Measurements from ENCODE around the gene KCNQ5. TPM values are rescaled to one million over a fixed set of nuclear protein-coding genes. Genes with fewer than 3 reads are reported as not detected.

KCNQ5 gene
- total RNA-seq, 4 donors from 2014 or later = 0.14 to 1.2 (median 0.48) TPM; not detected in 1

GRCh38 chr6:73050706-73051105, 428.8 kb downstream of the KCNQ5 start:
- Histone ChIP-seq H3K36me3 (no peaks in the 10 kb centered on the region), H3K4me3 (no peak overlapping the region), H3K27ac (no peak overlapping the region), H3K27me3 (no peaks in the 10 kb centered on the region), H3K4me1 (no peaks in the 10 kb centered on the region), H3K9me3 (no peaks in the 10 kb centered on the region)
- no peak for DNase-seq
- in situ Hi-C loops (cut with MboI; ENCODE audit: low pct_ligation_motif_present in 1 of 4, low pct_unique_long_range_greater_than_20kb in 1 of 4, low sequenced_read_pairs in 3 of 4) = no loop called here
- WGBS, 2 donors (ENCODE audit: low coverage in 1 of 2) = 77% methylated on average over 1 of the region's 1 CpG; no CpG with 5 or more reads in 1 of the 2 donors
- TF ChIP-seq EP300 (IDR thresholded peaks at IDR 0.05; ENCODE audit: low read depth) = no peak
- TF ChIP-seq, protein P1, sequence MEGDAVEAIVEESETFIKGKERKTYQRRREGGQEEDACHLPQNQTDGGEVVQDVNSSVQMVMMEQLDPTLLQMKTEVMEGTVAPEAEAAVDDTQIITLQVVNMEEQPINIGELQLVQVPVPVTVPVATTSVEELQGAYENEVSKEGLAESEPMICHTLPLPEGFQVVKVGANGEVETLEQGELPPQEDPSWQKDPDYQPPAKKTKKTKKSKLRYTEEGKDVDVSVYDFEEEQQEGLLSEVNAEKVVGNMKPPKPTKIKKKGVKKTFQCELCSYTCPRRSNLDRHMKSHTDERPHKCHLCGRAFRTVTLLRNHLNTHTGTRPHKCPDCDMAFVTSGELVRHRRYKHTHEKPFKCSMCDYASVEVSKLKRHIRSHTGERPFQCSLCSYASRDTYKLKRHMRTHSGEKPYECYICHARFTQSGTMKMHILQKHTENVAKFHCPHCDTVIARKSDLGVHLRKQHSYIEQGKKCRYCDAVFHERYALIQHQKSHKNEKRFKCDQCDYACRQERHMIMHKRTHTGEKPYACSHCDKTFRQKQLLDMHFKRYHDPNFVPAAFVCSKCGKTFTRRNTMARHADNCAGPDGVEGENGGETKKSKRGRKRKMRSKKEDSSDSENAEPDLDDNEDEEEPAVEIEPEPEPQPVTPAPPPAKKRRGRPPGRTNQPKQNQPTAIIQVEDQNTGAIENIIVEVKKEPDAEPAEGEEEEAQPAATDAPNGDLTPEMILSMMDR (IDR thresholded peaks at IDR 0.05) = no peak
- no peak for TF ChIP-seq POLR2AphosphoS5 (IDR thresholded peaks at IDR 0.05)
- no peak for TF ChIP-seq POLR2A (IDR thresholded peaks at IDR 0.05)
- intact Hi-C loops (cut with DNase I; ENCODE audit: low total_unique reads) = no loop called here

GRCh38 chr6:73051147-73051546, 429.3 kb downstream of the KCNQ5 start:
- H3K27ac ChIP-seq = no peak overlapping the region
- DNase-seq = no peak
- H3K4me3 ChIP-seq = no peak overlapping the region
- H3K4me1 ChIP-seq = no peaks in the 10 kb centered on the region
- intact Hi-C loops (cut with DNase I; ENCODE audit: low total_unique reads) (no loop called here), in situ Hi-C loops (cut with MboI; ENCODE audit: low pct_ligation_motif_present in 1 of 4, low pct_unique_long_range_greater_than_20kb in 1 of 4, low sequenced_read_pairs in 3 of 4) (no loop called here)
- no peaks in the 10 kb centered on the region for H3K9me3 ChIP-seq
- H3K27me3 ChIP-seq = no peaks in the 10 kb centered on the region
- WGBS, 2 donors (ENCODE audit: low coverage in 1 of 2) = 60 to 89% methylated on average over 1 to 4 of the region's 5 CpGs
- TF ChIP-seq POLR2A (IDR thresholded peaks at IDR 0.05) (no peak), POLR2AphosphoS5 (IDR thresholded peaks at IDR 0.05) (no peak), EP300 (IDR thresholded peaks at IDR 0.05; ENCODE audit: low read depth) (no peak)
- TF ChIP-seq, protein P1 (IDR thresholded peaks at IDR 0.05) = no peak
- no peaks in the 10 kb centered on the region for H3K36me3 ChIP-seq

- Histone ChIP-seq H3K27me3 (no peaks in the 10 kb centered on the region), H3K4me3 (no peak overlapping the region), H3K36me3 (no peaks in the 10 kb centered on the region), H3K27ac (no peak overlapping the region), H3K4me1 (no peaks in the 10 kb centered on the region), H3K9me3 (no peaks in the 10 kb centered on the region)
- WGBS, 2 donors (ENCODE audit: low coverage in 1 of 2) = 89% methylated on average over 11 of the region's 11 CpGs; no CpG with 5 or more reads in 1 of the 2 donors
- DNase-seq = no peak
- in situ Hi-C loops (cut with MboI; ENCODE audit: low pct_ligation_motif_present in 1 of 4, low pct_unique_long_range_greater_than_20kb in 1 of 4, low sequenced_read_pairs in 3 of 4) = no loop called here
- TF ChIP-seq, protein P1 (IDR thresholded peaks at IDR 0.05) = no peak
- TF ChIP-seq POLR2AphosphoS5 (IDR thresholded peaks at IDR 0.05) = no peak
- TF ChIP-seq POLR2A (IDR thresholded peaks at IDR 0.05) = no peak
- no peak for TF ChIP-seq EP300 (IDR thresholded peaks at IDR 0.05; ENCODE audit: low read depth)
- intact Hi-C loops (cut with DNase I; ENCODE audit: low total_unique reads) = no loop called here
Measured at GRCh38 chr6:73054958-73055357, 433.1 kb downstream of the KCNQ5 start.

DNA sequence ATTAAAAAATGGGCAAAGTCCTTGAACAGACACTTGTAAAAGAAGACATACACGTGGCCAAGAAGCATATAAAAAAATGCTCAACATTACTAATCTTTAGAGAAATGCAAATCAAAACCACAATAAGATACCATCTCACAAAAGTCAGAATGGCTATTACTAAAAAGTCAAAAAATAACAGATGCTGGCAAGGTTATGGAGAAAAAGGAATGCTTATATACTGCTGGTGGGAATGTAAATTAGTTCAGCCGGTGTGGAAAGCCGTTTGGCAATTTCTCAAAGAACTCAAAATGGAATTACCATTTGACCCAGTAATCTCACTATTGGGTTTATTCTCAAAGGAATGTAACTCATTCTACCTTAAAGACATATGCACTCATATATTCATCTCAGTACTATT, 436.9 kb downstream of the KCNQ5 start:
- DNase-seq = no peak
- Histone ChIP-seq H3K9me3 (no peaks in the 10 kb centered on the region), H3K27ac (no peak overlapping the region), H3K36me3 (no peaks in the 10 kb centered on the region), H3K27me3 (no peaks in the 10 kb centered on the region), H3K4me3 (no peak overlapping the region), H3K4me1 (no peaks in the 10 kb centered on the region)
- intact Hi-C loops (cut with DNase I; ENCODE audit: low total_unique reads) = no loop called here
- 70 to 71% methylated on average over 3 of the region's 3 CpGs for WGBS, 2 donors (ENCODE audit: low coverage in 1 of 2)
- in situ Hi-C loops (cut with MboI; ENCODE audit: low pct_ligation_motif_present in 1 of 4, low pct_unique_long_range_greater_than_20kb in 1 of 4, low sequenced_read_pairs in 3 of 4) = no loop called here
- TF ChIP-seq, protein P1 (IDR thresholded peaks at IDR 0.05) = no peak
- no peak for TF ChIP-seq EP300 (IDR thresholded peaks at IDR 0.05; ENCODE audit: low read depth)
- TF ChIP-seq POLR2A (IDR thresholded peaks at IDR 0.05) = no peak
- no peak for TF ChIP-seq POLR2AphosphoS5 (IDR thresholded peaks at IDR 0.05)

All from transverse colon (tissue), 4 donors.